GM12891 (cell line): Measurements from ENCODE around the gene TNPO1.

Experiments used
- POLR2A ChIP-seq: IDR thresholded peaks from 2 replicates; pipeline ENCODE4 v1.6.1; 2011; ENCODE audit warnings: low read depth, low read length, control low read depth
- POLR2AphosphoS5 ChIP-seq: IDR thresholded peaks from 2 replicates; pipeline ENCODE4 v1.6.1; 2011; ENCODE audit warnings: low read depth, low read length, control low read depth
- POU2F2 ChIP-seq: IDR thresholded peaks from 2 replicates; pipeline ENCODE4 v1.6.1; 2011; ENCODE audit warnings: low read depth, mild to moderate bottlenecking, control low read depth, low read length, moderate library complexity

- TF ChIP-seq POLR2A (no peak), POLR2AphosphoS5 (no peak), POU2F2 (no peak)
Observed at GRCh38 chr5:72883850-72884249, 67.4 kb downstream of the TNPO1 start.
